Motor neuron (in vitro differentiated cells): ENCODE measurements around the gene ATL3. TPM values are rescaled to one million over a fixed set of nuclear protein-coding genes. Genes with fewer than 3 reads are reported as not detected.
"Not testable (repeated sequence)": the region's sequence is repeated elsewhere in the genome, so short reads cannot be mapped to it uniquely, and the experiment has no call there.

ENCODE experiments used
- ATAC-seq, 8 experiments: fragments of 200-7000 bp; cut with Tn5 transposase; replicated peaks in 6 of 8; 2 replicates each; pipeline ENCODE4 v1.8.0; 2021; ENCODE audit warnings: mild to moderate bottlenecking in 8 of 8, moderate library complexity in 8 of 8
- H3K27ac ChIP-seq, 2 donors: fragments of 250-450 bp; sonication (Bioruptor Pico); 2 replicates each; pipeline ENCODE4 v1.9.0; 2021; ENCODE audit warnings: antibody characterized with exemption in 2 of 2, mild to moderate bottlenecking in 2 of 2, moderate library complexity in 1 of 2
- H3K4me1 ChIP-seq, 2 donors: fragments of 250-450 bp; sonication (Bioruptor Pico); replicated peaks in 1 of 2; 2 replicates each; pipeline ENCODE4 v1.6.1; 2021; ENCODE audit warnings: antibody characterized with exemption in 2 of 2, mild to moderate bottlenecking in 2 of 2, moderate library complexity in 1 of 2
- H3K4me3 ChIP-seq, 5 donors: fragments of 250-450 bp; sonication (Bioruptor Pico); 2 replicates each; pipeline ENCODE4 v1.9.0; 2021; ENCODE audit warnings: antibody characterized with exemption in 5 of 5, mild to moderate bottlenecking in 5 of 5, moderate library complexity in 4 of 5
- WGBS, 10 experiments: fragments of 450-650 bp; shearing (Covaris generic); methylation state at CpG; one replicate each; pipeline ENCODE4 v1.0.0; 2022; 5-methylcytosine and 5-hydroxymethylcytosine counted together
- in situ Hi-C, 9 experiments: fragments of 400-800 bp; cut with MboI; loops; one replicate each; pipeline ENCODE4 v1.15.0; 2021; ENCODE audit warnings: low sequenced_read_pairs in 9 of 9, low pct_unique_long_range_greater_than_20kb in 2 of 9; ENCODE audit not compliant: unreplicated experiment in 9 of 9
- total RNA-seq, 8 experiments: library from RNA; unstranded; fragments of 300-600 nt; gene quantifications; 2 replicates each; pipeline versions ENCODE4 v1.2.3 to v1.2.4, GENCODE V29; 2022

Gene ATL3
- total RNA-seq, 8 experiments from 2014 or later, result 5.1 to 56.4 (median 11.6) TPM

- WGBS, 10 experiments, result 53 to 100% (median 84%) methylated on average over 2 to 16 of the region's 18 CpGs; no CpG with 5 or more reads in 3 of the 10 experiments
- no peak overlapping the region for H3K4me3 ChIP-seq
- no peak for ATAC-seq
- H3K4me1 ChIP-seq, result no peaks in the 10 kb centered on the region
- no peak overlapping the region for H3K27ac ChIP-seq
- in situ Hi-C loops, result no loop called here
Measured at GRCh38 chr11:63590024-63590788, 81.0 kb downstream of the ATL3 start.

GRCh38 chr11:63589000-63589399 is 82.2 kb downstream of the ATL3 start:
- Histone ChIP-seq H3K27ac (no peak overlapping the region), H3K4me3 (no peak overlapping the region), H3K4me1 (no peaks in the 10 kb centered on the region)
- no peak for ATAC-seq
- in situ Hi-C loops, result no loop called here
- 46 to 96% (median 67%) methylated on average over 1 to 3 of the region's 3 CpGs; no CpG with 5 or more reads in 1 of the 10 experiments for WGBS, 10 experiments

- no peak overlapping the region for H3K27ac ChIP-seq
- in situ Hi-C loops, result no loop called here
- ATAC-seq, result no peak
- peaks cover 3 to 7% of the 10 kb centered on the region in 2 donors for H3K4me1 ChIP-seq
- 84 to 100% (median 95%) methylated on average over 1 to 5 of the region's 6 CpGs for WGBS, 10 experiments
- H3K4me3 ChIP-seq, result no peak overlapping the region
Measured at GRCh38 chr11:63586451-63587166, 84.6 kb downstream of the ATL3 start.

GRCh38 chr11:63583357-63583677 is 87.9 kb downstream of the ATL3 start:
- ATAC-seq, result peak in 5 of 8 experiments; percentile 49 to 81 (median 60)
- H3K27ac ChIP-seq, result peak overlapping the region in 1 of 2 donors; percentile 72
- in situ Hi-C loops, result no loop called here

GRCh38 chr11:63581224-63581623 is 90.0 kb downstream of the ATL3 start:
- H3K27ac ChIP-seq, ATAC-seq, H3K4me1 ChIP-seq, H3K4me3 ChIP-seq, in situ Hi-C loops: not testable (repeated sequence)
- 40 to 100% (median 80%) methylated on average over 1 to 2 of the region's 7 CpGs; no CpG with 5 or more reads in 5 of the 10 experiments for WGBS, 10 experiments

More at GRCh38 chr11:63583357-63583677, 87.9 kb downstream of the ATL3 start:
- peaks cover 3 to 7% of the 10 kb centered on the region in 2 donors for H3K4me1 ChIP-seq
- H3K4me3 ChIP-seq, result no peak overlapping the region

GRCh38 chr11:63578882-63579281 is 92.3 kb downstream of the ATL3 start:
- in situ Hi-C loops, H3K27ac ChIP-seq, H3K4me3 ChIP-seq, ATAC-seq: not testable (repeated sequence)
- no CpG with 5 or more reads among the region's 3 CpGs for WGBS, 10 experiments
- peaks cover 17 to 28% of the 10 kb centered on the region in 2 donors for H3K4me1 ChIP-seq

GRCh38 chr11:63574856-63575602 is 96.1 kb downstream of the ATL3 start:
- Histone ChIP-seq H3K4me1 (peaks cover 14 to 22% of the 10 kb centered on the region in 2 donors), H3K4me3 (no peak overlapping the region), H3K27ac (peak overlapping the region; percentile 34 to 66)
- 14 to 100% (median 58%) methylated on average over 2 to 9 of the region's 10 CpGs; no CpG with 5 or more reads in 1 of the 10 experiments for whole genome bisulfite sequencing, 10 experiments
- peak; percentile 77 to 96 (median 86) for ATAC-seq
- in situ Hi-C loops, result no loop called here

Other genes starting within 250 kb of the ATL3 start
- 10 to 100 TPM in 1 of 8 experiments, 1 to 10 TPM in 2, under 1 TPM in 3, not detected in 2; 0.31 to 11.0 (median 0.89) TPM for gene PLAAT5, start 180.2 kb downstream of the ATL3 start, total RNA-seq
- under 1 TPM in 2 of 8 experiments, not detected in 6; 0.13 to 0.36 TPM for gene LGALS12, start 165.3 kb downstream of the ATL3 start, total RNA-seq
- 100 to 1,000 TPM in 2 of 8 experiments, 10 to 100 TPM in 2, under 1 TPM in 2, not detected in 2; 0.58 to 655 (median 64.3) TPM for gene PLAAT4, start 134.6 kb downstream of the ATL3 start, total RNA-seq
- gene PLAAT2, start 108.0 kb downstream of the ATL3 start, total RNA-seq, result 1 to 10 TPM in 1 of 8 experiments, under 1 TPM in 2, not detected in 5; 0.29 to 1.3 (median 0.50) TPM
- gene PLAAT3, start 56.9 kb downstream of the ATL3 start, total RNA-seq, result 10 to 100 TPM in 7 of 8 experiments, 1 to 10 TPM in 1; 4.4 to 69.5 (median 21.0) TPM
- gene RTN3, start 10.1 kb upstream of the ATL3 start, total RNA-seq, result 100 to 1,000 TPM in 7 of 8 experiments, 10 to 100 TPM in 1; 71.9 to 296 (median 224) TPM
- 10 to 100 TPM; 22.3 to 81.0 (median 35.1) TPM for gene ZFTA, start 97.4 kb upstream of the ATL3 start, total RNA-seq
- 10 to 100 TPM; 16.6 to 61.5 (median 23.5) TPM for gene SPINDOC, start 142.1 kb upstream of the ATL3 start, total RNA-seq
- gene MARK2, start 167.7 kb upstream of the ATL3 start, total RNA-seq, result 10 to 100 TPM in 6 of 8 experiments, 1 to 10 TPM in 2; 9.2 to 36.8 (median 13.6) TPM
- gene RCOR2, start 245.8 kb upstream of the ATL3 start, total RNA-seq, result 100 to 1,000 TPM in 1 of 8 experiments, 10 to 100 TPM in 4, 1 to 10 TPM in 3; 5.3 to 134 (median 30.2) TPM